HEK293 (cell line): ENCODE results near the gene PRR22.

Source experiments
- BCL6B ChIP-seq: fragments of 450-650 bp; formaldehyde crosslinking; IDR thresholded peaks from 2 replicates; pipeline ENCODE4 v1.5.1; 2017; ENCODE audit warnings: missing biosample characterization, missing genetic modification characterization
- CTCF ChIP-seq: fragments of 450-650 bp; formaldehyde crosslinking; IDR thresholded peaks from 2 replicates; pipeline ENCODE4 v1.5.1; 2016; ENCODE audit warnings: missing biosample characterization, missing genetic modification characterization
- SP3 ChIP-seq: fragments of 450-650 bp; formaldehyde crosslinking; IDR thresholded peaks from 2 replicates; pipeline ENCODE4 v1.5.1; 2016; ENCODE audit warnings: missing biosample characterization, missing genetic modification characterization
- ZNF23 ChIP-seq: fragments of 450-650 bp; formaldehyde crosslinking; IDR thresholded peaks from 2 replicates; pipeline ENCODE4 v1.5.1; 2016; ENCODE audit warnings: missing biosample characterization, missing genetic modification characterization, borderline replicate concordance
- ZNF449 ChIP-seq: fragments of 450-650 bp; formaldehyde crosslinking; IDR thresholded peaks from 2 replicates; pipeline ENCODE4 v1.5.1; 2017; ENCODE audit warnings: missing biosample characterization, mild to moderate bottlenecking, missing genetic modification characterization, moderate library complexity

GRCh38 chr19:5738423-5738822 lies 46.1 kb downstream of the PRR22 start:
- no peak for TF ChIP-seq CTCF (tag by site-specific recombination)
- TF ChIP-seq SP3 (tag by site-specific recombination), result no peak
- TF ChIP-seq BCL6B (tag by site-specific recombination), result no peak
- no peak for TF ChIP-seq ZNF449 (tag by site-specific recombination)
- TF ChIP-seq ZNF23 (tag by site-specific recombination), result no peak
